ENCODE data around the gene DUSP12.

Gene DUSP12

DNA sequence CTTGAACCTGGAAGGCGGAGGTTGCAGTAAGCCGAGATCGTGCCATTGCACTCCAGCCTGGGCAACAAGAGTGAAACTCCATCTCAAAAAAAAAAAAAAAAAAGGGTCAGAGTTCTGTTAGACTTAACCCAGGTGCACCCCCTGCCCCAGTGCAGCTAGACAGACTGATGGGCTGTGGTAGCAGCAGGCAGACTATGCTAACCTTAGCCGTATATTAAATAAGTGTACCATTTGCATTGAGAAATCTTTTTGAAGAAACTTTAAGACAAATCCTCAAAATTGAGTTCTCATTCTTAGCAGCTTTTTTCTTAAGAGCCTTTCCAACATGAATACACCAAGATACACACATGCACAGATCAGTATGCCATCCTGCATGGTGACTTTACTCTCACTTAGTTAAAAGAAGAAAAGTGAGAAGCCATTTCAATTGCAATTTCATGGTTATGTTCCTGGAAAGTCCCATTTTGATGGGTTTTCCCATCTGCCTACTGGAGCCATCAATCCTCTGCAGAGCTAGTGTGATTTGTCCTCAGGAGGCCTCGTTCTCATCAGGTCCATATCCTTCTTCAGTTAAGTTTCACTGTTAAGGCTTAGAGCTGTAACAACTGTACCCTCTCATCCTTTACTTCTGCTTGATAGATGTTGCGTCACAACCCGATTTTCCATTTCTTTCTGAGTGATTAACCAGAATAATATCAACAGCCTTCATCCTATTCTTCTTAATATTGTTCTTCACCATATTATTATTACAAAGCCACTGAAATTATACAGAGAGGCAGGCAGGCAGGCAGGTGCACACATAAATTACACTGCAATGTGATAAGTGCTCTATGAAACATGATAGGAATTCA is 21.0 kb upstream of the DUSP12 start:
- H3K4me1 ChIP-seq (ENCODE audit: control insufficient read depth in 2 of 2, insufficient read depth in 1 of 2, low read depth in 1 of 2, low read length in 2 of 2), result peaks cover 3 to 4% of the 10 kb centered on the region in 2 donors
- no peaks in the 10 kb centered on the region for H3K79me1 ChIP-seq (ENCODE audit: low read depth, low read length)
- H2BK120ac ChIP-seq (ENCODE audit: low read depth, low read length), result no peak overlapping the region
- H3K9ac ChIP-seq (ENCODE audit: low read depth, low read length, poor library complexity), result no peak overlapping the region
- H3K9me3 ChIP-seq (replicated peaks in 1 of 2; ENCODE audit: control insufficient read depth in 2 of 2, insufficient read depth in 1 of 2, low read depth in 1 of 2, low read length in 2 of 2), result no peaks in the 10 kb centered on the region
- H2AFZ ChIP-seq (ENCODE audit: low read length), result no peak overlapping the region
- no peak overlapping the region for H3K27ac ChIP-seq (replicated peaks; ENCODE audit: low read length)
- no peak overlapping the region for H4K8ac ChIP-seq (ENCODE audit: low read depth, low read length)
- WGBS, 2 donors (ENCODE audit: extremely low coverage in 2 of 2, insufficient read length in 2 of 2, insufficient replicate concordance in 1 of 2), result no CpG with 5 or more reads among the region's 7 CpGs
- no peak overlapping the region for H4K91ac ChIP-seq (ENCODE audit: low read depth, low read length, poor library complexity)
- H2BK5ac ChIP-seq (ENCODE audit: low read length), result no peak overlapping the region
- no peak overlapping the region for H3K4me2 ChIP-seq (ENCODE audit: insufficient read depth, low read length, poor library complexity, severe bottlenecking)
- no peak overlapping the region for H2BK15ac ChIP-seq (ENCODE audit: low read length)
- H3K4me3 ChIP-seq (ENCODE audit: low read length in 2 of 2), result no peak overlapping the region
- H3K36me3 ChIP-seq (replicated peaks in 1 of 2; ENCODE audit: control insufficient read depth in 2 of 2, insufficient read depth in 2 of 2, low read length in 2 of 2), result no peaks in the 10 kb centered on the region
- no peak for DNase-seq (ENCODE audit: low spot score)
- no peak overlapping the region for H3K23ac ChIP-seq (ENCODE audit: low read depth, low read length, poor library complexity)
- H2AK5ac ChIP-seq (ENCODE audit: low read depth, low read length), result no peak overlapping the region
- no peak overlapping the region for H3K18ac ChIP-seq (ENCODE audit: low read length)
- H3K4ac ChIP-seq (ENCODE audit: low read length), result no peak overlapping the region
- H3K27me3 ChIP-seq (ENCODE audit: control insufficient read depth in 3 of 3, insufficient read depth in 3 of 3, low read depth in 1 of 3, low read length in 3 of 3), result peaks cover 0 to 63% (median 18%) of the 10 kb centered on the region in 3 experiments
- no peak overlapping the region for H3K14ac ChIP-seq (ENCODE audit: low read length)
- H2BK12ac ChIP-seq (ENCODE audit: low read length), result no peak overlapping the region

DNA sequence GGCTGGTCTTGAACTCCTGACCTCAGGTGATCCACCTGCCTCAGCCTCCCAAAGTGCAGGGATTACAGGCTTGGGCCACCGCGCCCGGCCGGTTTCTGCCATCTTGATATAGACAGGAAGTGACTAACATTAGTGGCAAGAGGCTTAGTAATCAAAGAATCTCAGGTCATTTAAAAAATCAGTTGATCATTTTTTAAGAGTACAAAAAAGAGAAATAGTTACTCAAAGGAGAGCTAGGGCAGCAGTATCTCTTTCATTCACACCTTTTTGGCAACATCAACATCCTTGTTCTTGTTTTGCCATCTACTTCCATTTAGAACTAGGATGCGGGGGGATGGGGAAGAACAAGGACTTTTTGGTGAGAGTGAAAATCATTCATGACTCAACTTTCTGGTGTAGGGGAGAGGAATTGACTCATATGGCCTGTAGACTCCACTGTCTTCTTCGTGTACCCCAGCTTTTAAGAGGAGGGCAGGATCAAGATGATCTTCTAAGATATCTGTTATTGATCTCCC is 19.5 kb upstream of the DUSP12 start:
- no peak overlapping the region for H3K4me2 ChIP-seq (ENCODE audit: insufficient read depth, low read length, poor library complexity, severe bottlenecking)
- H3K4me3 ChIP-seq (ENCODE audit: low read length in 2 of 2), result no peak overlapping the region
- H2BK5ac ChIP-seq (ENCODE audit: low read length), result no peak overlapping the region
- WGBS, 2 donors (ENCODE audit: extremely low coverage in 2 of 2, insufficient read length in 2 of 2, insufficient replicate concordance in 1 of 2), result no CpG with 5 or more reads among the region's 6 CpGs
- no peaks in the 10 kb centered on the region for H3K79me1 ChIP-seq (ENCODE audit: low read depth, low read length)
- H2BK120ac ChIP-seq (ENCODE audit: low read depth, low read length), result no peak overlapping the region
- H3K4me1 ChIP-seq (ENCODE audit: control insufficient read depth in 2 of 2, insufficient read depth in 1 of 2, low read depth in 1 of 2, low read length in 2 of 2), result peaks cover 3 to 4% of the 10 kb centered on the region in 2 donors
- H2BK15ac ChIP-seq (ENCODE audit: low read length), result no peak overlapping the region
- no peak overlapping the region for H3K9ac ChIP-seq (ENCODE audit: low read depth, low read length, poor library complexity)
- H4K91ac ChIP-seq (ENCODE audit: low read depth, low read length, poor library complexity), result no peak overlapping the region
- H3K14ac ChIP-seq (ENCODE audit: low read length), result no peak overlapping the region
- H4K8ac ChIP-seq (ENCODE audit: low read depth, low read length), result no peak overlapping the region
- H3K27ac ChIP-seq (replicated peaks; ENCODE audit: low read length), result no peak overlapping the region
- no peak overlapping the region for H2BK12ac ChIP-seq (ENCODE audit: low read length)
- no peak overlapping the region for H3K18ac ChIP-seq (ENCODE audit: low read length)
- no peaks in the 10 kb centered on the region for H3K9me3 ChIP-seq (replicated peaks in 1 of 2; ENCODE audit: control insufficient read depth in 2 of 2, insufficient read depth in 1 of 2, low read depth in 1 of 2, low read length in 2 of 2)
- no peak overlapping the region for H2AK5ac ChIP-seq (ENCODE audit: low read depth, low read length)
- H2AFZ ChIP-seq (ENCODE audit: low read length), result no peak overlapping the region
- DNase-seq (ENCODE audit: low spot score), result no peak
- no peak overlapping the region for H3K4ac ChIP-seq (ENCODE audit: low read length)
- H3K23ac ChIP-seq (ENCODE audit: low read depth, low read length, poor library complexity), result no peak overlapping the region
- H3K27me3 ChIP-seq (ENCODE audit: control insufficient read depth in 3 of 3, insufficient read depth in 3 of 3, low read depth in 1 of 3, low read length in 3 of 3), result peaks cover 0 to 55% (median 11%) of the 10 kb centered on the region in 3 experiments
- no peaks in the 10 kb centered on the region for H3K36me3 ChIP-seq (replicated peaks in 1 of 2; ENCODE audit: control insufficient read depth in 2 of 2, insufficient read depth in 2 of 2, low read length in 2 of 2)

- Histone ChIP-seq H4K91ac (ENCODE audit: low read depth, low read length, poor library complexity) (no peak overlapping the region), H2BK15ac (ENCODE audit: low read length) (no peak overlapping the region), H3K9ac (ENCODE audit: low read depth, low read length, poor library complexity) (no peak overlapping the region), H3K27me3 (ENCODE audit: control insufficient read depth in 3 of 3, insufficient read depth in 3 of 3, low read depth in 1 of 3, low read length in 3 of 3) (peaks cover 0 to 60% (median 0%) of the 10 kb centered on the region in 3 experiments), H3K4me3 (ENCODE audit: low read length in 2 of 2) (no peak overlapping the region), H3K4me2 (ENCODE audit: insufficient read depth, low read length, poor library complexity, severe bottlenecking) (no peak overlapping the region), H4K8ac (ENCODE audit: low read depth, low read length) (no peak overlapping the region), H3K4ac (ENCODE audit: low read length) (no peak overlapping the region), H3K36me3 (replicated peaks in 1 of 2; ENCODE audit: control insufficient read depth in 2 of 2, insufficient read depth in 2 of 2, low read length in 2 of 2) (no peaks in the 10 kb centered on the region), H3K4me1 (ENCODE audit: control insufficient read depth in 2 of 2, insufficient read depth in 1 of 2, low read depth in 1 of 2, low read length in 2 of 2) (no peaks in the 10 kb centered on the region), H3K14ac (ENCODE audit: low read length) (no peak overlapping the region), H2AFZ (ENCODE audit: low read length) (no peak overlapping the region), H3K9me3 (replicated peaks in 1 of 2; ENCODE audit: control insufficient read depth in 2 of 2, insufficient read depth in 1 of 2, low read depth in 1 of 2, low read length in 2 of 2) (no peaks in the 10 kb centered on the region), H3K23ac (ENCODE audit: low read depth, low read length, poor library complexity) (no peak overlapping the region), H2AK5ac (ENCODE audit: low read depth, low read length) (no peak overlapping the region), H2BK5ac (ENCODE audit: low read length) (no peak overlapping the region), H3K27ac (replicated peaks; ENCODE audit: low read length) (no peak overlapping the region), H3K18ac (ENCODE audit: low read length) (no peak overlapping the region), H2BK12ac (ENCODE audit: low read length) (no peak overlapping the region), H2BK120ac (ENCODE audit: low read depth, low read length) (no peak overlapping the region), H3K79me1 (ENCODE audit: low read depth, low read length) (no peaks in the 10 kb centered on the region)
- DNase-seq (ENCODE audit: low spot score), result no peak
- no CpG with 5 or more reads among the region's 6 CpGs for WGBS, 2 donors (ENCODE audit: extremely low coverage in 2 of 2, insufficient read length in 2 of 2, insufficient replicate concordance in 1 of 2)
Observed at GRCh38 chr1:161731241-161731640, 18.3 kb upstream of the DUSP12 start.

GRCh38 chr1:161731981-161732718 is 17.4 kb upstream of the DUSP12 start:
- Histone ChIP-seq H4K8ac (ENCODE audit: low read depth, low read length) (no peak overlapping the region), H3K36me3 (replicated peaks in 1 of 2; ENCODE audit: control insufficient read depth in 2 of 2, insufficient read depth in 2 of 2, low read length in 2 of 2) (no peaks in the 10 kb centered on the region), H3K4me2 (ENCODE audit: insufficient read depth, low read length, poor library complexity, severe bottlenecking) (no peak overlapping the region), H3K9ac (ENCODE audit: low read depth, low read length, poor library complexity) (no peak overlapping the region), H3K27ac (replicated peaks; ENCODE audit: low read length) (no peak overlapping the region), H3K4me3 (ENCODE audit: low read length in 2 of 2) (no peak overlapping the region), H2BK5ac (ENCODE audit: low read length) (no peak overlapping the region), H3K9me3 (replicated peaks in 1 of 2; ENCODE audit: control insufficient read depth in 2 of 2, insufficient read depth in 1 of 2, low read depth in 1 of 2, low read length in 2 of 2) (no peaks in the 10 kb centered on the region), H3K4ac (ENCODE audit: low read length) (no peak overlapping the region), H3K79me1 (ENCODE audit: low read depth, low read length) (no peaks in the 10 kb centered on the region), H3K27me3 (ENCODE audit: control insufficient read depth in 3 of 3, insufficient read depth in 3 of 3, low read depth in 1 of 3, low read length in 3 of 3) (peaks cover 0 to 69% (median 0%) of the 10 kb centered on the region in 3 experiments), H2AK5ac (ENCODE audit: low read depth, low read length) (no peak overlapping the region), H3K14ac (ENCODE audit: low read length) (no peak overlapping the region), H2BK12ac (ENCODE audit: low read length) (no peak overlapping the region), H4K91ac (ENCODE audit: low read depth, low read length, poor library complexity) (no peak overlapping the region), H2BK15ac (ENCODE audit: low read length) (no peak overlapping the region), H3K18ac (ENCODE audit: low read length) (no peak overlapping the region), H2AFZ (ENCODE audit: low read length) (no peak overlapping the region), H3K4me1 (ENCODE audit: control insufficient read depth in 2 of 2, insufficient read depth in 1 of 2, low read depth in 1 of 2, low read length in 2 of 2) (no peaks in the 10 kb centered on the region), H2BK120ac (ENCODE audit: low read depth, low read length) (no peak overlapping the region), H3K23ac (ENCODE audit: low read depth, low read length, poor library complexity) (no peak overlapping the region)
- WGBS, 2 donors (ENCODE audit: extremely low coverage in 2 of 2, insufficient read length in 2 of 2, insufficient replicate concordance in 1 of 2), result no CpG with 5 or more reads among the region's 5 CpGs
- DNase-seq (ENCODE audit: low spot score), result no peak
